Lower leg skin (tissue), 4 donors: Measurements from ENCODE around the gene ELOB. TPM values are rescaled to one million over a fixed set of nuclear protein-coding genes. Genes with fewer than 3 reads are reported as not detected.

Experiments used
- DNase-seq, 2 donors: peaks; one replicate each; pipeline ENCODE4 v3.0.0-alpha.2; 2019; ENCODE audit warnings: low spot score in 2 of 2
- H3K4me3 ChIP-seq: fragments of 200-600 bp; sonication (generic); 2 replicates; pipeline ENCODE4 v1.5.1; 2017; ENCODE audit warnings: mild to moderate bottlenecking, low read depth; ENCODE audit not compliant: poor library complexity, severe bottlenecking
- CTCF ChIP-seq, 3 donors: fragments of 450-650 bp; IDR thresholded peaks; one replicate each; pipeline ENCODE4 v1.5.1; 2016; ENCODE audit warnings: antibody characterized with exemption in 3 of 3, mild to moderate bottlenecking in 3 of 3, moderate library complexity in 2 of 3
- POLR2A ChIP-seq, 2 donors: fragments of 450-650 bp; IDR thresholded peaks; one replicate each; pipeline ENCODE4 v1.6.1; 2016 to 2017; ENCODE audit warnings: antibody characterized with exemption in 2 of 2, mild to moderate bottlenecking in 1 of 2, moderate library complexity in 1 of 2
- WGBS, 2 donors: methylation state at CpG; one replicate each; pipeline ENCODE4 v1.1.5; 2018; 5-methylcytosine and 5-hydroxymethylcytosine counted together
- intact Hi-C: fragments of 100-400 bp; cut with DNase I; formaldehyde crosslinking; loops from one replicate; pipeline ENCODE4 v1.15.0; 2023; ENCODE audit warnings: low total_unique reads
- total RNA-seq, 4 donors: library from RNA; depleted of rRNA; stranded (reverse); fragments of >200 nt; gene quantifications; one replicate each; pipeline ENCODE4 v1.1.0, GENCODE V29; 2016

ELOB gene
- total RNA-seq, 4 donors from 2014 or later, result 244 to 2,128 (median 328) TPM

- DNase-seq, result no peak
- TF ChIP-seq CTCF (IDR thresholded peaks at IDR 0.05) (no peak), POLR2A (IDR thresholded peaks at IDR 0.05) (no peak)
- WGBS, 2 donors, result 83 to 84% methylated on average over 14 to 15 of the region's 19 CpGs
- intact Hi-C loops, result no loop called here
- no peak overlapping the region for H3K4me3 ChIP-seq
Measured at GRCh38 chr16:2767140-2767731, 9.8 kb downstream of the ELOB start.

- DNase-seq, result no peak
- WGBS, 2 donors, result 95% methylated on average over 43 to 44 of the region's 44 CpGs
- intact Hi-C loops, result no loop called here
- no peak overlapping the region for H3K4me3 ChIP-seq
- TF ChIP-seq POLR2A (IDR thresholded peaks at IDR 0.05), result no peak
- no peak for TF ChIP-seq CTCF (IDR thresholded peaks at IDR 0.05)
Measured at GRCh38 chr16:2766430-2767139, 10.5 kb downstream of the ELOB start.

GRCh38 chr16:2765462-2766404 is 11.3 kb downstream of the ELOB start:
- H3K4me3 ChIP-seq, result no peak overlapping the region
- intact Hi-C loops, result no loop called here
- DNase-seq, result no peak
- TF ChIP-seq CTCF (IDR thresholded peaks at IDR 0.05) (no peak), POLR2A (IDR thresholded peaks at IDR 0.05) (no peak)
- 97 to 98% methylated on average over 73 of the region's 73 CpGs for WGBS, 2 donors

GRCh38 chr16:2764718-2765117 is 12.4 kb downstream of the ELOB start:
- no peak for TF ChIP-seq POLR2A (IDR thresholded peaks at IDR 0.05)
- no peak for DNase-seq
- 97 to 98% methylated on average over 9 of the region's 9 CpGs for WGBS, 2 donors
- H3K4me3 ChIP-seq, result no peak overlapping the region
- intact Hi-C loops, result no loop called here

GRCh38 chr16:2763173-2763572 is 13.9 kb downstream of the ELOB start:
- no peak overlapping the region for H3K4me3 ChIP-seq
- TF ChIP-seq CTCF (IDR thresholded peaks at IDR 0.05), result no peak
- no peak for TF ChIP-seq POLR2A (IDR thresholded peaks at IDR 0.05)
- no peak for DNase-seq
- WGBS, 2 donors, result 90 to 95% methylated on average over 6 of the region's 6 CpGs
- intact Hi-C loops, result no loop called here

GRCh38 chr16:2762711-2763110 is 14.4 kb downstream of the ELOB start:
- intact Hi-C loops, result no loop called here
- H3K4me3 ChIP-seq, result no peak overlapping the region
- no peak for TF ChIP-seq CTCF (IDR thresholded peaks at IDR 0.05)
- TF ChIP-seq POLR2A (IDR thresholded peaks at IDR 0.05), result no peak
- no peak for DNase-seq
- 97 to 98% methylated on average over 13 of the region's 13 CpGs for WGBS, 2 donors
